DMS53 treated with DMSO at 0.1 percent for 48 hours (cell line): Measurements from ENCODE around the gene NAALADL2.

Experiments used
- DNase-seq: peaks from one replicate; lab custom pipeline; 2025; ENCODE audit not compliant: unreplicated experiment; lab: John Stamatoyannopoulos, UW

NAALADL2 gene

DNA sequence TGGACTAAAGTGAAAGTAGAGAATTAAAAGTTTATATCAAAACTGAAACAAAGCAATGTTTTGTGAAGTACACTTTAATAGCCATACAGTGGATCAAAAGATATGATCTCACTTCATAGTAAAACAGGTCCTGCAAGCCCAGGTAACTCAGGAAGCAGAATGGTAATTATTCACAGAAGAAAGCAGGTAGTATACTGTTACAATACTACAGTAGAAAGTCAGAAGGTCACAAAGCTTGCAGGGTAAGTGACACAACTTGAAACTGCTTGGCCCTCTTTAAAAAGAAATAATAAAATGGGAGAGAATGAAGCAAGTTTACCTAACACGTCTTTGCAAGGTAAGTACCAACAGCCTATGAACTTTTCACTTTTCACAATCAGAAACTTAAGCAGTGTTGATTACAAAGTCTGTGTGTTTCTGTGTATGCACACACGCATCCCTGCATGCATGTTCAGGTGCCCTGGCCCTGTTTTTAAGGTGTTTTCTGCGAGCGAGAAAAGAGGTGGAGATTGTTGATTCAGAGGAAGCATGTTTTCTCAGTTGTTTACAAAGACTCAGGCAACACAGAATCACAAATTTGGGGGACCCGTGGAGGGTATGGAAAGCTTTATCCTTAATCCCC, at the start of gene NAALADL2:
Gene NAALADL2 (plus strand): TSS at position 221 of the 622 bp plus-strand sequence.
- DNase-seq, result peak; percentile 47

DNA sequence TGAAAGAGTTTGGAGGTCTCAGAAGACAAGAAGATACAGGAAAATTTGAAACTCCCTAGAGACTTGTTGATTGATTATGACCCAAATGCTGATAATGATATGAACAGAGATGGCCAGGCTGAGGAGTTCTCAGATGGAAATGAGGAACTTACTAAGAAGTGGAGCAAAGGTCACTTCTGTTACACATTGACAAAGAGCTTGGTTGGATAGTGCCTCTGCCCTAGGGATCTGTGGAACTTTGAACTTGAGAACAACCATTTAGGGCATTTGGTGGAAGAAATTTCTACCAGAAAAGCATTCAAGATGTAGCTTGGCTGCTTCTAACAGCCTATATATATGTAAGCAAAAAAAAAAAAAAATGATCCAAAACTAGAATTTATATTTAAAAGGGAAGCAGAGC, 48.9 kb upstream of the NAALADL2 start:
- no peak for DNase-seq

DNA sequence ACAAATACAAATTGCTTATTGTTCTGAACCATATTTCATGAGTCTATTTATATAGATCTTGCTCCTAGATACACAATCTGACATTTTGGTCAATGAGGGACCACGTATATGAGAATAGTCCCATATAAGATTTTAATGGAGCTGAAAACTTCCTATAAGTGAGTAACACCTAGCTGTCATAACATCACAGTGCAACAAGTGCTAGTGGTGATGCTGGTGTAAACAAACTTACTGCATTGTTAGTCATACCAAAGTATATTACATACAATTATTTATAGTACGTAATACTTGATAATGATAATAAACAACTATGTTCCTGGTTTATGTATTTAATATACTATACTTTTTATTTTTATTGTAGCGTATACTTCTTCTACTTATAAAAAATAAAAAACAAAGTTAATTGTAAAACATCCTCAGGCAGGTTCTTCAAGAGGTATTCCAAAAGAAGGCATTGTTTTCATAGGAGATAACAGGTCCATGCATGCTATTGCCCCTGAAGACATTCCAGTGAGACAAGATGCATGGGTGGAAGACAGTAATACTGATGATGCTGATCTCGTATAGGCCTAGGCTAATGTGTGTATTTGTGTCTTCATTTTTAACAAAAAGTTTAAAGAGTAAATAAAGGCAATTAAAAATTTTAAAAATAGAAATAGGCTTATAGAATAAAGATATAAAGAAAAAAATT, 46.8 kb upstream of the NAALADL2 start:
- no peak for DNase-seq

DNA sequence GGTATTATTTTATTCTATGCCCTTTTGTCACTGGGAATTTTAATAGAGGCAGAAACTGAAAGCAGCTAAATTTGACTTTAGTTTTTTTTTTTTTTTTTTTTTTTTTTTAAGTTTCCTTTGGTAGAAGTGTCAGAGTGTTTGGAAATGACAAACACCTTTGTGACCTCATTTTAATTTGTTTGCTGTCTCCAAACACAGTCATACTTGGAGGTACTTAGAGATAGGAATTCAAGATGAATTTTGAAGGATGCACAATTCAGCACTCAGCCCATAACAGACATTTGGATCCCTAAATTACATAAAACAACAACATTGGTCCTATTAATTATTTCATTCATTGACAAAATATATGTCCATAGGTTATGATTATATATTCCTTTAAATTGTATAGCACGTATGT, 43.4 kb upstream of the NAALADL2 start:
- no peak for DNase-seq

DNA sequence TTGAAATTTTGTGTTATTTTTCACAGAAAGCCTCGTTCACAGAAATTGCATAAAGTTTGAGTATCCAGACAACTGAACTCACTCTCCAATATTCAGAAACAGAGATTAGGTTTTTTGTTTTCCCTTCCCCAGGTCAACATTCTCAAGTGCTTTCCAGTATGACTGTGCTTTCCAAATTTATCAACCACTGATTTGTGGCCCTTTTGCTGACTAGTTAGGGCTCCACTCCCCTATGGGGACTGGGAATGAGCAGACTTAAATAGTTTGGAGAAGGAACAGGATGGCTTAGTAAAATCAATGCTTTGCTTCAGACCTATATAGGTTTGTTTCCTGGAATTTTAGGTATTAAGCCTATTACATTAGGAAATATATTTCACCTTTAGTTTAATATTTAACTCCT, 38.2 kb upstream of the NAALADL2 start:
- no peak for DNase-seq

DNA sequence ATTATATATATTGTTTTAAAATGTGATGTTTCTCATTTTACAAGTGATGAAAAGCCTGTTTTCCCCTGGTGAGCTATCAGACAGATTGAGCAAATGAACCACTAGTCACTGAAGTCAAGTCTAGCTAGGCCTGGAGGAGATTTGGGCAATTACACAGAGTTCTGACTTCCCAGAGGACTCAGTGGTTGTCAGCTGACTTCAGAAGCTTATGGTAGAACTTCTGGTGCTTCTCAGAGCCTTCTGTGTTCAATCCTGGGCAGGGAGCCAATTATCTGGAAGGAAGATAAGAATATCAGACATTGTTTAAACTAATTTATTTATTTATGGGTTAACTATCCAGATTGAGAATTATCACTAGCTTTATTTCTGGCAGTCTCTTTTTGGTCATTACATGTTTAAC, 37.7 kb upstream of the NAALADL2 start:
- no peak for DNase-seq

DNA sequence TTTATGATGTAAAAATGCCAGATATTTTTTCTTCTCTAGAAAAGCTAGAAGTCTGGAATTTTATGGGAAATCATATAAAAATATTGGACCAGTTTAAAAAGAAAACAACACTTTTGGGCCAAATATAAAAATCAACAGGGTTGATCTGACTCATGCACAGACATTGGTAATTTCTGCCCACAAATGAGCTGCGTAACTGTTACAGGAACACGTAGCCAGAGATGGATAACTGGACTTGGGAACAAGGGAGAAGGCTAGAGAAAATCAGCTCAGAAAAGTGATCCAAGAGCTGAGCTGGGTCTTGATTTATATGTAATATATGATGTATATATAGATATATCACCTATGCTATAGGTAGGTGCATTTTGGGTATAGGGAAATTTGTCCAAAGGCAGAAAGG, 36.8 kb upstream of the NAALADL2 start:
- DNase-seq, result no peak

DNA sequence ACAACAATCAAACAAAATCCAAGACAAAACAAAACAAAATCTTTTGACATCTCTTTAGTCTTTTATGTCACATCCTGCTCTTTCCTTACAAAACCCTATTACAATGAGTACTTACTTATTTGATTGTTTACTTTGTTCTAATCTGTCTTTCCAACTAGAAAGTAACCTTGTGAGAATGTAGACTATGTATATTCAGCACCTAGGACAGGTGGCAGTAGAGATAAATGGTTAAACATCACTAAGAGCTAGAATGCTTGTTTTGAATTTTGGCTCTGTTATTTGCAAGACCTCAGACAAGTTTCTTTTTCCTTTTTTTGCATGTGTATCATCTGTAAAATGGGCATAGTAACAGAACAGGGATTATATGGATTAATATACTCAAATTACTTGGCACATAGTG, 33.1 kb upstream of the NAALADL2 start:
- DNase-seq, result no peak

DNA sequence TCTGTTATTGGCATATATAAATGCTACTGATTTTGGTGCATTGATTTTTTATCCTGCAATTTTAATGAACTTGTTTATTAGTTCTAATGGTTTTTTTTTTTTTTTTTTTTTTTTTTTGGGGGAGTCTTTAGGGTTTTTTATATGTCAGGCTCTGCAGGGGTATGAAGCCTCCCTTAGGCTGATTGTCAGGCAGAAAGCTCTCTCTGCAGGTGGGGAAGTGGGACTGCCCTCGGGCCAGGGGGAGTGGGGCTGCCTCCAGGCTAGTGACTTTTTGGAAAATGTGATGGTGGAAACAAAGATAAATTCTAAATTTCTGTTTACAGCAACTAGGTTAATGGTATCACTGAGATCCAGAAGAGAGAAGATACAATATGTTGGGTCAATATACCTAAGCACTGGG, 14.4 kb upstream of the NAALADL2 start:
- DNase-seq, result no peak

DNA sequence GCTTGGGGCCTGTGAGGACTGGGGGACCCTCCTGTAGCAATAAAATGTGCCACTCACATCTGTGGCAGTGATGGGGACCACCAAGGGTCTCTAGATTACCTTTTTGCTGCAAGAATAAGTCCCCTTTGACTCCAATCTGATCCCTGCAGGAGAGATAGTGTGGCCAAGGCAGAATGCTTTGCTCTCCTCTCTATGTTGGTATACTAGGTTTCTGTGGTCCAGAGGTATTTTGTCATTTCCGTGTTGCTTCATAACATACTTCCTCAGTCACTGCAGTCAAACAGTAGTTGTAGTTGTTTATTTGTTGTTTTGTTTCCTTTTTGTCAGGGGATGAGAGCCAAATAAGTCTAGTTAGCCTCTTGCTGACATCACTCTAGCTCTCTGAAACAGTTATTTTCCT, 13.1 kb upstream of the NAALADL2 start:
- no peak for DNase-seq

DNA sequence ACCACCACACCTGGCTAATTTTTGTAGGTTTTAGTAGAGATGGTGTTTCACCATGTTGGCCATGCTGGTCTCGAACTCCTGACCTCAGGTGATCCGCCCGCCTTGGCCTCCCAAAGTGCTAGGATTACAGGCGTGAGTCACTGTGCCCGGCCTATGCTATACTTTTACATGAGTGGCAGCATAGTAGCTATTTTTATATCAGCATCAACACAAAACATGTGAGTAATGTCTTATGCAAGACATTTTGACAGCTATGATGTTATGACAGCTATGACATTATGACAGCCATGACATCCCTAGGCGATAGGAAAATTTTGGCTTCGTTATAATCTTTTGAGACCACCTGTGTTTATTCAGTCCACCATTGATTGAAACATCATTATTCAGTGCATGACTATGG, 4.1 kb upstream of the NAALADL2 start:
- no peak for DNase-seq

DNA sequence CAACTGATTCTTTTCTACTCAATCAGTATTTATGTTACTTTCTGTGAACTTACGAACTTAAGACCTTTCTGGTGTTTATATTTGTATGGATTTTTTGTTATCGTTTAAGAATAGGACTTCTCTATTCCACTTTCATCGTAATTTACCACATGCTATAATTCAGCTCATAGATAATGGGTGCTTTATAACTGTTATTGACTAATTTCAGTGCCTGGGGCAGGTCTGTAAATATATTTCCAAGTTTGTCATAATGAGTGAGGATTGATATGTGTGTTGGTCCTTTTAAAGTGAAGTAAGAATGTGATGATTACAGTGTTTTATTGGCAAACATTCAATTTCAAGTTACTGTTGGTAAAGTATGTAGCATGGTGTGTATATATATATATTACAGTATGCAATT, 1.8 kb upstream of the NAALADL2 start:
- no peak for DNase-seq

DNA sequence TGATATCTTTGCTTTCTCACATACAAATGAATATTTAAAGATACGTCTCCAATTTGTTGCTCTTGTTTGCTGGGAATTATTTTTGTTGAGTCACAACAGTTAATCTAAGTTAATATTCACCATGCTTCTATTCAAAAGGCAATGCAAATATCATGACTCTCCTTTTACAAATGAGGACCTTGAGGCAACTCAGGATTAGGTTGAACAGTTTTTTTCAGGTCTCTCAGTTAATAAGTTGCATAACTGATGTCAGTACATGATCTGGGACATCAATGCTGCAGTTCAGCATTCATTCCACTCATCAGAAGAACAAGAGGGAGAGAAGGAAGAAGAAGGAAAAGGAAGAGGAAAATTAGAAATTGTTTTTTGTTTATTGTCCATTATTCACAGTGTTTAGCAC, 781 bp upstream of the NAALADL2 start:
- no peak for DNase-seq

DNA sequence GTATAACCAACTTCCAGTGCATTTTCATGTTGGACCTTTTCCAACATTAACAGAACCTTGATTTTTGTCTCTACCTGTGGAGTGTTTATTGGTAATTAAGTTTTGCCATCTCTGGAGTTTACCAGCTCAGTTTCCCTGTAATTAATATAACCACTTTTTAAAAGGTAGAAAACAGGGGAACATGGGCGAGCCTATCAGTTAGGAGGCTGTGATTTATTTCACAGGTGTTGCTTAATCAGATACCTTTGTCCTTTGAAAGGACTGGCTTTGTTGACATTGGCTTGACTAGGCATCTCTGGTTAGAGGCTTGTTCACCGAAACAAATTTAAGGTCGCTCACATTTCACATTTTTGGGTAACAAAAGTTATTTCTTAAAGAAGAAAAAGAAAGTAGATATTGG, 622 bp downstream of the NAALADL2 start:
- no peak for DNase-seq

DNA sequence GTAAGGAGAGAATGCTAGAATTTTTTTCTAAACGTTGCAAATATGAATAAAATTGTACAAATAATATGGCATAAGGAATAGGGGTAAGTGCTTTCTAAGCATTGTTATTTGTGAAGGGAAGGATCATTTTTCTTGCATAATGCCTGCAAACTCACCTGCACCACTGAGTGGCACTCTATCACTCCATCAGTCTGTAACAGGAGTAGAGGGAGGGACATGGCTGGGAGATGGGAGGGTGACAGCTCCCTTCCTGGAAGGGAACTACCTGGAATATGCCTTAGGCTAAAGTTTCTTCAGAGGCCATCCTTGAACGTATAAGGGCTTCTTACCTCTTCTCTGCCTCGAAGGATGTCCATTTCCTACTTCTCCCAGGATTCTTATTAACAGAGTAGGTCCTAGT, 3.0 kb downstream of the NAALADL2 start:
- DNase-seq, result peak; percentile 57

DNA sequence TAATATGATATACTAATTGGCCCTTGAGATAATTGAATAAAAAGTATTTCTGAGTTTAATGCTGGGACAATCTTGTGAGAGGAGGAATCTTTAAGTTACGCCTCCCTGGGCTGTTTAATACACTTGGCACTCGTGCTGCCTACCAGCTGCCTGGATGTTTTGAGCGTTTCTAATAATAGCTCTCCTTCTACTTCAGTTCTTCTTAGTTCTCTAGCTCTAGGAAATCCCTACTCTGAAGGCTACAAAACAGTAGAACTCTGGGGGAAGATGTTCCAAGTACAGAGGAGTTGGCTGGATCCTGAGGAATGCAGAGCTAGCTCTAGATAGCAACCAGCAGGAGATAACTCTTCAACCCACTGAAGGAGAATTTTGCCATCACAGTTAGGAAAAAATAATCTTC, 3.5 kb downstream of the NAALADL2 start:
- DNase-seq, result no peak

DNA sequence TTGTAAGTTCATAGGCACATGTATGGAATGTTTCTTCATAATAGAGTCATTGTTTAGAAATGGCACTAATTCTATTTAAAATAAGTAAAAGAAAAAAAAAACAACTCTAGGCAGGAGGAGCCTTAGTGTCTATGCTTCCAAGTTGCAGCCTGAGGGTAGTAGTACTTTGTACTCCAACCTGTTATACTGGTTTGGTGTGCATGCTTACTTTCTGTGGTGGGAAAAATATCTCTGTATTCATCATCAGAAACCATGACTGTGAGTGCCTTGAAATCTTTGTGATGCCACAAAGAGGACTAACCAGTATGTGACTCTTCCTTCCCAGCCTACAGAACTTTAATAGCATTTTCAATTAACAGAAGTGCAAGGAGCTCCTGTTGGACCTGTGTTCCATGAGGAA, 4.4 kb downstream of the NAALADL2 start:
- DNase-seq, result peak; percentile 69

DNA sequence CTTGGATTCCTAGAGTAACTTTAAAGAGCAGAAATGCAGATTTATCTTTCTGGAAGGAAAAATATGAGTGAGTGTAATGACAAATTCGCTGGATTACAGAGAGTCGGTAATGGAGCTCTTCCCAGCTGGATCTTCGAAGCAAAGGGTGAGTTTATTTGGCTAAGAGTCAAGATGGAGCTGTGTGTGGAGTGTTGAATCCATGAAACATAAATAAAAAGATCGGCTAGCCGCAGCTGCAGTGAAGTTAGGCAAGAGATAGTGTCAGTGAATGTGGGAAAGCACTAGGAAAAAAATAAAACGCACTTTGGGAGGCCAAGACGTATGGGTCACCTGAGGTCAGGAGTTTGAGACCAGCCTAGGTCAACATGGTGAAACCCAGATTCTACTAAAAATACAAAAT, 10.3 kb downstream of the NAALADL2 start:
- DNase-seq, result no peak

DNA sequence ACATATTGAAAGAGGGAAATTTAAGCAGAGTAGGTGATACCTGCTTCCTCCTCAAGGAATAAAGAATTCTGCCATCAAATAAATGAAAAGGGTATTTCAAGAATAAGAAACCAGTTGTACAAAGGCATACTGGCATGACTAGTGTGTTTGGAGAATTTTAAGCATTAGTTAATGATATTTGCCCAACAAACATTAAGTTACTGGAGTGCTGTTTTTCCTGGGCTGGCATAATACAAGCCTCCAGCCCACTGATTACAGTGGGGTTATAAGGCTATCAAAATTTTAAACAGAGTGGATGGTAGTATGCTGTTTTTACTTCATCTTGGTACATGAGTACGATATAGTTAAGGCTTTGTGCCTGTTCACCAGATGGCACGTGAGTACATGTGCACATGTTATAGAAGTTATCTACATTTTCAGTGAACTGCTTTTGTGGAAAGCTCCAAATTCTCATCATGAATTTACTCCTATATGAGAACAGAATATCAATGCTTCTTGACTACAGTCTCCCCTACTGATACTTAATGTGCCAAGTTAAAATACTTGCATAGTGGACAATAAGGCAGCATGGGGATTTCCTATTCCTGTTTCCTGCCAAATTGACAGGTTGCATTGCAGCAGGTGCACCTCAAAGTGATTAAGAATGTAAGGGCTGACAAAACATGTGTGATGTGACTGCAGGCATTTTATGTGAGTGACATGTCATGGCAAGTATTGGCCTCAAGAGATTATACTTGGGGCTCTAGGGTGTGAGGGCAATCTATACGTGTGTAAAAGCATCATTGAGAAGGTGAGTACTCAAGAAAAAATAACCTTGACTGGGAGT, 14.9 kb downstream of the NAALADL2 start:
- DNase-seq, result no peak

DNA sequence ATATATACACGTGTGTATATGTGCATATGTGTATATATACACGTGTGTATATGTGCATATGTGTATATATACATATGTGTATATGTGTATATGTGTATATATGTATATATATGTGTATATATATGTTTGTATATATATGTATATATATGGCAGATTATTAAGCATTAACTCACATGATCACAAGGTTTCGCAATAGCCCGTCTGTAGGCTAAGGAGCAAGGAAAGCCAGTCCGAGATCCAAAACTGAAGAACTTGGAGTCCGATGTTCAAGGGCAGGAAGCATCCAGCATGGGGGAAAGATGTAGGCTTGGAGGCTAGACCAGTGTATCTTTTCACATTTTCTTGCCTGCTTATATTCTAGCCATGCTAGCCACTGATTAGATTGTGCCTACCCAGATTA, 23.7 kb downstream of the NAALADL2 start:
- no peak for DNase-seq

DNA sequence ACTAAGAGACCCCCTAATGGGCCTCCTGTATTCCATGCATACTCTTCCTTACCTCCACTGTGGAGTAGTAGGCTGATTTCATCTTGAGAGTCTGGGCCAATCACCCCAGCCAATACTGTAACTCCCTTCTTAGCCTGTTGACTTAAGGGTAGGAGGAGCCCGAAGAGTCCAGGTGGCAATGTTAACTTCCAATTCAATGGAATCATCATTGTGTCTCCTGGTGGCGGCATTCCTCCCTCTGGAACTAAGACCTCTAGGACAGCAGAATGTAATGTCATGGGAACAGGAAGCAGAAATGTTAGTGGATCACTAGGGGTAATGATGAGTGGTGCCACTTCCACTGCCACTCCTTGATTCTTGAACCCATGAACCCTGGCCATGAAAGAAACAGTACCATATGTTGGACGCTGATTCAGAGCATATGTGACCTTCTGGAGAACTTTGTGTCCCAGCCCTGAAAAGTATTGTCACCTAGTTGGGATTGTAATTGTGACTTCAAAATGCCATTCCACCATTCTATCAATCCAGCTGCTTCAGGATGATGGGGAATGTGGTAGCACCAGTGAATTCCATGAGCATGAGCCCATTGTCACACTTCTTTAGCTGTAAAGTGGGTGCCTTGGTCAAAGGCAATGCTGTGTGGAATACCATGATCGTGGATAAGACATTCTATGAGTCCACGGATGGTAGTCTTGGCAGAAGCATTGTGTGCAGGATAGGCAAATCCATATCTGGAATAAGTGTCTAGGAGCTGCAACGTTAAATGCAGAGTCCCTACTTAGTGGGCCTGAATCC, 24.9 kb downstream of the NAALADL2 start:
- DNase-seq, result no peak
